Measurements from ENCODE around the gene GJA10. TPM values are rescaled to one million over a fixed set of nuclear protein-coding genes. Genes with fewer than 3 reads are reported as not detected.

GJA10 gene
- polyA plus RNA-seq, 1 donor (not counting 4 experiments of a cell fraction or from before 2014, with no cell fraction given) = not detected

GRCh38 chr6:89910902-89911240, 16.6 kb downstream of the GJA10 start:
- Histone ChIP-seq H3K36me3 (ENCODE audit: control insufficient read depth in 2 of 2, extremely low read depth in 1 of 2, insufficient read depth in 2 of 2, low read length in 2 of 2) (no peaks in the 10 kb centered on the region), H4K20me1 (ENCODE audit: control insufficient read depth, extremely low read depth, insufficient read depth, low read length) (no peaks in the 10 kb centered on the region), H3K4me1 (ENCODE audit: control insufficient read depth, extremely low read depth, insufficient read depth, low read length) (no peaks in the 10 kb centered on the region), H2AFZ (ENCODE audit: control insufficient read depth, low read length) (no peak overlapping the region), H3K9me3 (ENCODE audit: control insufficient read depth, low read depth, low read length) (no peaks in the 10 kb centered on the region), H3K27ac (ENCODE audit: control insufficient read depth, insufficient read depth, low read length) (no peak overlapping the region), H3K4me2 (ENCODE audit: control insufficient read depth, extremely low read depth, insufficient read depth, low read depth, low read length) (no peak overlapping the region), H3K9ac (ENCODE audit: control insufficient read depth, extremely low read depth, insufficient read depth, low read length) (no peak overlapping the region), H3K4me3 (ENCODE audit: control insufficient read depth in 2 of 3, extremely low read depth in 1 of 3, insufficient read depth in 2 of 3, low read depth in 1 of 3, low read length in 3 of 3) (no peak overlapping the region), H3K79me2 (ENCODE audit: control insufficient read depth, insufficient read depth, low read length) (no peaks in the 10 kb centered on the region), H3K9me1 (ENCODE audit: control insufficient read depth, extremely low read depth, insufficient read depth, low read length) (no peaks in the 10 kb centered on the region), H3K27me3 (ENCODE audit: control insufficient read depth, extremely low read depth, insufficient read depth, low read length) (no peaks in the 10 kb centered on the region)
- no peak for FAIRE-seq
- no peak for TF ChIP-seq CTCF (optimal IDR thresholded peaks at IDR 0.05 in 1 of 3, IDR thresholded peaks at IDR 0.05 in 1 of 3, conservative IDR thresholded peaks at IDR 0.05 in 1 of 3; ENCODE audit: extremely low read depth in 1 of 3, insufficient read depth in 2 of 3, low read length in 3 of 3)
- DNase-seq (ENCODE audit: low read depth, low spot score) = no peak
- dilution Hi-C loops (cut with MboI; ENCODE audit: extremely low pct_ligation_motif_present, low sequenced_read_pairs) = no loop called here

DNA sequence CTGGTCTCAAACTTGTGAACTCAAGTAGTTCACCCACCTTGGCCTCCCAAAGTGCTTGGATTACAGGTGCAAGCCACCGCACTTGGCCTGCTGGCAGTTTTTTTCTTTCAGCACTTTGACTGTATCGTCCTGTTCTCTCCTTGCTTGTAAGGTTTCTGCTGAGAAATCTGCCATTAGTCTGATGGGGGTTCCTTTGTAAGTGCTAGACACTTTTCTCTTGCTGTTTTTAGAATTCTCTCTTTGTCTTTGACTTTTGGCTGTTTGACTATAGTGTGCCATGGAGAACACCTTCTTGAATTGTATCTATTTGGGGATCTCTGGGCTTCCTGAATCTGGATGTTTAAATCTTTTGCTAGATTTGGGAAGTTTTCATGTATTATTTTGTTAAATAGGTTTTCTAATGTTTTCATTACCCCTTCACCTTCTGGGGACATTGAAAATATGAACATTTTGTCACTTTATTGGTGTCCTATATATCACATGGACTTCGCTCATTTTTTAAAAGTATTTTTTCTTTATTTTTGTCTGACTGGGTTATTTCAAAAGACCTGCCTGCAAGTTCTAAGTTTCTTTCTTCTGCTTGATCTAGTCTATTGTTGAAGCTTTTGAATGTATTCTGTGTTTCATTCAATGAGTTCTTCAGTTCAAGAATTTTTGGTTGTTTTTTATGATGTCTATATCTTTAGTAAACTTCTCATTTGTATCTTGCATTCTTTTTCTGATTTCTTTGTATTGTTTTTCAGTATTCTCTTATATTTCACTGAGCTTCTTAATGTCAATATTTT, 22.1 kb downstream of the GJA10 start:
- Histone ChIP-seq H3K27ac (ENCODE audit: control insufficient read depth, insufficient read depth, low read length) (no peak overlapping the region), H2AFZ (ENCODE audit: control insufficient read depth, low read length) (no peak overlapping the region), H3K9ac (ENCODE audit: control insufficient read depth, extremely low read depth, insufficient read depth, low read length) (no peak overlapping the region), H3K79me2 (ENCODE audit: control insufficient read depth, insufficient read depth, low read length) (no peaks in the 10 kb centered on the region), H3K4me1 (ENCODE audit: control insufficient read depth, extremely low read depth, insufficient read depth, low read length) (peaks cover 5% of the 10 kb centered on the region), H3K9me1 (ENCODE audit: control insufficient read depth, extremely low read depth, insufficient read depth, low read length) (no peaks in the 10 kb centered on the region), H3K4me3 (ENCODE audit: control insufficient read depth in 2 of 3, extremely low read depth in 1 of 3, insufficient read depth in 2 of 3, low read depth in 1 of 3, low read length in 3 of 3) (no peak overlapping the region), H3K36me3 (ENCODE audit: control insufficient read depth in 2 of 2, extremely low read depth in 1 of 2, insufficient read depth in 2 of 2, low read length in 2 of 2) (no peaks in the 10 kb centered on the region), H3K27me3 (ENCODE audit: control insufficient read depth, extremely low read depth, insufficient read depth, low read length) (no peaks in the 10 kb centered on the region), H3K4me2 (ENCODE audit: control insufficient read depth, extremely low read depth, insufficient read depth, low read depth, low read length) (no peak overlapping the region), H3K9me3 (ENCODE audit: control insufficient read depth, low read depth, low read length) (no peaks in the 10 kb centered on the region), H4K20me1 (ENCODE audit: control insufficient read depth, extremely low read depth, insufficient read depth, low read length) (no peaks in the 10 kb centered on the region)
- DNase-seq (ENCODE audit: low read depth, low spot score) (no peak), FAIRE-seq (no peak)
- TF ChIP-seq EZH2 (IDR thresholded peaks at IDR 0.05; ENCODE audit: low read length) = no peak
- TF ChIP-seq CTCF (optimal IDR thresholded peaks at IDR 0.05 in 1 of 3, IDR thresholded peaks at IDR 0.05 in 1 of 3, conservative IDR thresholded peaks at IDR 0.05 in 1 of 3; ENCODE audit: extremely low read depth in 1 of 3, insufficient read depth in 2 of 3, low read length in 3 of 3) = no peak
- dilution Hi-C loops (cut with MboI; ENCODE audit: extremely low pct_ligation_motif_present, low sequenced_read_pairs) = no loop called here
